ENCODE data around the gene G6PC3.
"Not testable (repeated sequence)": the region's sequence is repeated elsewhere in the genome, so short reads cannot be mapped to it uniquely, and the experiment has no call there.

G6PC3 gene

GRCh38 chr17:44070455-44071197 is at the start of gene G6PC3:
TSS of gene G6PC3 (plus strand) at chr17:44070735. CDS start at chr17:44070966, 231 bp downstream.
- peak; percentile 97 for DNase-seq

GRCh38 chr17:44021227-44021626 is 49.3 kb upstream of the G6PC3 start:
- DNase-seq = not testable (repeated sequence)

- DNase-seq = no peak
These were observed 48.3 kb upstream of the G6PC3 start for GRCh38 chr17:44022246-44022645.

GRCh38 chr17:44023545-44024270 is 46.8 kb upstream of the G6PC3 start:
- DNase-seq = no peak

GRCh38 chr17:44024271-44024663 is 46.3 kb upstream of the G6PC3 start:
- DNase-seq = no peak

- DNase-seq = no peak
These were observed 45.7 kb upstream of the G6PC3 start for GRCh38 chr17:44024853-44025252.

- no peak for DNase-seq
These were observed 40.8 kb upstream of the G6PC3 start for GRCh38 chr17:44029736-44030135.

GRCh38 chr17:44030482-44030881 is 40.1 kb upstream of the G6PC3 start:
- no peak for DNase-seq

- peak; percentile 8 for DNase-seq
These were observed 36.6 kb upstream of the G6PC3 start for GRCh38 chr17:44033861-44034408.

GRCh38 chr17:44034688-44035087 is 35.8 kb upstream of the G6PC3 start:
- DNase-seq = not testable (repeated sequence)

- no peak for DNase-seq
These were observed 33.1 kb upstream of the G6PC3 start for GRCh38 chr17:44037471-44037870.

GRCh38 chr17:44038604-44039011 is 31.9 kb upstream of the G6PC3 start:
- DNase-seq = no peak

- no peak for DNase-seq
These were observed 30.5 kb upstream of the G6PC3 start for GRCh38 chr17:44039829-44040635.

GRCh38 chr17:44043272-44043696 is 27.3 kb upstream of the G6PC3 start:
- peak; percentile 21 for DNase-seq

- DNase-seq = peak; percentile 7
These were observed 26.5 kb upstream of the G6PC3 start for GRCh38 chr17:44044071-44044470.

- DNase-seq = no peak
These were observed 25.0 kb upstream of the G6PC3 start for GRCh38 chr17:44045486-44045885.

- DNase-seq = peak; percentile 71
These were observed 23.6 kb upstream of the G6PC3 start for GRCh38 chr17:44046893-44047292.

GRCh38 chr17:44049294-44050060 is 21.1 kb upstream of the G6PC3 start:
- no peak for DNase-seq

- DNase-seq = no peak
These were observed 17.2 kb upstream of the G6PC3 start for GRCh38 chr17:44053125-44053872.

GRCh38 chr17:44059101-44059892 is 11.2 kb upstream of the G6PC3 start:
- no peak for DNase-seq

- DNase-seq = no peak
These were observed 9.1 kb upstream of the G6PC3 start for GRCh38 chr17:44061446-44061845.
